Measurements from ENCODE around the gene CCL14.
"Not testable (repeated sequence)": the region's sequence is repeated elsewhere in the genome, so short reads cannot be mapped to it uniquely, and the experiment has no call there.

The CCL14 gene

GRCh38 chr17:35984140-35984539 is 2.4 kb downstream of the CCL14 start:
- no peak for DNase-seq

- DNase-seq = no peak
Observed at GRCh38 chr17:35982409-35983191, 3.9 kb downstream of the CCL14 start.

GRCh38 chr17:35981908-35982330 is 4.6 kb downstream of the CCL14 start:
- no peak for DNase-seq

- no peak for DNase-seq
Observed at GRCh38 chr17:35981246-35981645, 5.3 kb downstream of the CCL14 start, which contains the start of gene CCL16. Gene CCL16 (minus strand): TSS chr17:35981497. CDS start chr17:35981420, 77 bp downstream.

GRCh38 chr17:35978346-35978745 is 8.2 kb downstream of the CCL14 start:
- DNase-seq = no peak

- no peak for DNase-seq
Observed at GRCh38 chr17:35977509-35977908, 9.0 kb downstream of the CCL14 start.

GRCh38 chr17:35973333-35974260 is 12.9 kb downstream of the CCL14 start:
- no peak for DNase-seq

GRCh38 chr17:35972945-35973332 is 13.6 kb downstream of the CCL14 start:
- DNase-seq = no peak

- no peak for DNase-seq
Observed at GRCh38 chr17:35972535-35972934, 14.0 kb downstream of the CCL14 start.

- DNase-seq = no peak
Observed at GRCh38 chr17:35972066-35972465, 14.5 kb downstream of the CCL14 start.

GRCh38 chr17:35969558-35970380 is 16.8 kb downstream of the CCL14 start:
- peak; percentile 16 for DNase-seq

GRCh38 chr17:35968520-35969054 is 17.9 kb downstream of the CCL14 start:
- DNase-seq = no peak

- no peak for DNase-seq
Observed at GRCh38 chr17:35965272-35965671, 21.3 kb downstream of the CCL14 start.

GRCh38 chr17:35963663-35964062 is 22.9 kb downstream of the CCL14 start:
- DNase-seq = no peak

- DNase-seq = no peak
Observed at GRCh38 chr17:35953720-35954119, 32.8 kb downstream of the CCL14 start.

- no peak for DNase-seq
Observed at GRCh38 chr17:35949401-35949800, 37.1 kb downstream of the CCL14 start.

GRCh38 chr17:35948092-35948491 is 38.4 kb downstream of the CCL14 start:
- no peak for DNase-seq

- no peak for DNase-seq
Observed at GRCh38 chr17:35947156-35947585, 39.4 kb downstream of the CCL14 start.

- DNase-seq = no peak
Observed at GRCh38 chr17:35944151-35944550, 42.4 kb downstream of the CCL14 start.

- no peak for DNase-seq
Observed at GRCh38 chr17:35943537-35943936, 43.0 kb downstream of the CCL14 start, which contains the start of gene LYZL6. Gene LYZL6 (minus strand): TSS chr17:35943713. CDS start chr17:35939356, 4,357 bp downstream.

- no peak for DNase-seq
Observed at GRCh38 chr17:35942588-35943186, 43.8 kb downstream of the CCL14 start.

GRCh38 chr17:35938492-35938891 is 48.0 kb downstream of the CCL14 start:
- not testable (repeated sequence) for DNase-seq
